HepG2 (cell line): ENCODE measurements around the gene EPB41L2. TPM values are rescaled to one million over a fixed set of nuclear protein-coding genes. Genes with fewer than 3 reads are reported as not detected.

ENCODE experiments used
- DRAP1 ChIP-seq: IDR thresholded peaks from 2 replicates; pipeline ENCODE4 v1.6.1; 2016; ENCODE audit warnings: missing genetic modification reagents, missing compliant biosample characterization
- HNF1A ChIP-seq, 2 experiments: sonication (generic) in 1 of 2; formaldehyde crosslinking in 1 of 2; IDR thresholded peaks; 2 replicates each; pipeline versions ENCODE4 v1.4.0 to v1.6.1; 2016 to 2020; ENCODE audit warnings: borderline replicate concordance in 1 of 2, low read depth in 1 of 2, mild to moderate bottlenecking in 1 of 2, missing genetic modification reagents in 1 of 2
- IRF1 ChIP-seq: sonication (generic); formaldehyde crosslinking; IDR thresholded peaks from 2 replicates; pipeline ENCODE4 v1.4.0; 2020; ENCODE audit warnings: low read depth, mild to moderate bottlenecking, missing genetic modification reagents
- MED13 ChIP-seq: sonication (generic); formaldehyde crosslinking; IDR thresholded peaks from 2 replicates; pipeline ENCODE4 v1.5.0; 2020; ENCODE audit warnings: missing genetic modification reagents
- NFRKB ChIP-seq: fragments of 450-650 bp; IDR thresholded peaks from 2 replicates; pipeline ENCODE4 v1.6.1; 2017
- NR2F1 ChIP-seq, 2 experiments: fragments of 450-650 bp in 1 of 2; formaldehyde crosslinking in 1 of 2; IDR thresholded peaks; 2 replicates each; pipeline versions ENCODE4 v1.5.0 to v1.6.1; 2016 to 2020; ENCODE audit warnings: mild to moderate bottlenecking in 1 of 2, missing compliant biosample characterization in 1 of 2, missing genetic modification reagents in 1 of 2, moderate library complexity in 1 of 2
- SMC3 ChIP-seq: IDR thresholded peaks from 2 replicates; pipeline ENCODE4 v1.6.1; 2011; ENCODE audit warnings: low read length, improper control_type of control experiment
- ZBTB44 ChIP-seq: sonication (generic); formaldehyde crosslinking; IDR thresholded peaks from 2 replicates; pipeline ENCODE4 v1.4.0; 2020; ENCODE audit warnings: missing genetic modification reagents
- ZGPAT ChIP-seq: IDR thresholded peaks from 2 replicates; pipeline ENCODE4 v1.6.1; 2016; ENCODE audit warnings: mild to moderate bottlenecking
- ZMAT5 ChIP-seq: sonication (generic); formaldehyde crosslinking; IDR thresholded peaks from 2 replicates; pipeline ENCODE4 v1.5.0; 2020; ENCODE audit warnings: mild to moderate bottlenecking, low read depth, missing genetic modification reagents, borderline replicate concordance
- ZNF441 ChIP-seq: sonication (generic); formaldehyde crosslinking; IDR thresholded peaks from 2 replicates; pipeline ENCODE4 v1.7.0; 2021; ENCODE audit warnings: missing genetic modification reagents, borderline replicate concordance
- ZNF496 ChIP-seq: sonication (generic); formaldehyde crosslinking; IDR thresholded peaks from 2 replicates; pipeline ENCODE4 v1.8.1; 2023; ENCODE audit warnings: mild to moderate bottlenecking, moderate library complexity, missing genetic modification reagents; ENCODE audit not compliant: insufficient replicate concordance
- ZNF746 ChIP-seq: sonication (generic); formaldehyde crosslinking; IDR thresholded peaks from 2 replicates; pipeline ENCODE4 v1.8.0; 2022; ENCODE audit warnings: mild to moderate bottlenecking, missing genetic modification reagents
- ZNF775 ChIP-seq: sonication (generic); formaldehyde crosslinking; IDR thresholded peaks from 2 replicates; pipeline ENCODE4 v1.4.0; 2020; ENCODE audit warnings: missing genetic modification reagents, mild to moderate bottlenecking, moderate library complexity, borderline replicate concordance
- ZSCAN29 ChIP-seq: sonication (generic); formaldehyde crosslinking; conservative IDR thresholded peaks from 2 replicates; pipeline ENCODE4 v1.4.0; 2020; ENCODE audit warnings: mild to moderate bottlenecking, missing genetic modification reagents
- ZSCAN31 ChIP-seq: sonication (generic); formaldehyde crosslinking; IDR thresholded peaks from 2 replicates; pipeline ENCODE4 v1.5.0; 2020; ENCODE audit warnings: low read depth, mild to moderate bottlenecking, missing genetic modification reagents
- ZZZ3 ChIP-seq: sonication (generic); formaldehyde crosslinking; IDR thresholded peaks from 2 replicates; pipeline ENCODE4 v1.4.0; 2020; ENCODE audit warnings: missing genetic modification reagents, mild to moderate bottlenecking, borderline replicate concordance
- polyA plus RNA-seq, 8 experiments: library from polyadenylated mRNA; depleted of rRNA in 3 of 8; stranded (reverse) in 7 of 8; unstranded in 1 of 8; fragments of >200 nt; fragmentation: Illumina TruSeq in 4 of 8; extraction: Trizol in 4 of 8; gene quantifications; 2 replicates each; pipeline versions ENCODE4 v1.2.1 to v1.2.3, GENCODE V29; 2011 to 2016; ENCODE audit warnings: low read depth in 4 of 8, missing spikeins in 1 of 8, mixed read lengths in 1 of 8; ENCODE audit not compliant: insufficient read depth in 1 of 8
- total RNA-seq, 5 experiments: library from RNA; depleted of rRNA; stranded (reverse); fragments of >200 nt; fragmentation: Illumina TruSeq; extraction: Trizol; gene quantifications; 2 replicates each; pipeline ENCODE4 v1.2.3, GENCODE V29; 2016; ENCODE audit warnings: low read depth in 1 of 5

The EPB41L2 gene
- total and polyA plus RNA-seq, 2 of the 13 experiments (the other 11 are each of a cell fraction or from before 2014, with no cell fraction given) = 41.7 to 56.4 TPM

GRCh38 chr6:130827247-130828149, 235.5 kb downstream of the EPB41L2 start, which contains the start of gene SMLR1 (continued):
- TF ChIP-seq IRF1 (CRISPR knock-in tag) = 0 out of 2 replicates have a peak, but pooled peaks have one; percentile 37
- no peak for TF ChIP-seq NFRKB
- peak; percentile 98 for TF ChIP-seq DRAP1 (CRISPR knock-in tag)
- TF ChIP-seq ZBTB44 (CRISPR knock-in tag) = no peak
- TF ChIP-seq MED13 (CRISPR knock-in tag) = peak; percentile 91; the same call in 1 of the 2 replicates
- TF ChIP-seq ZNF441 (CRISPR knock-in tag) = no peak; the same call in 1 of the 2 replicates
- TF ChIP-seq ZSCAN31 (CRISPR knock-in tag) = peak; percentile 67; the same call in 1 of the 2 replicates
- TF ChIP-seq ZMAT5 (CRISPR knock-in tag) = no peak
- peak; percentile 24; the same call in 1 of the 2 replicates for TF ChIP-seq SMC3
- peak; percentile 71 for TF ChIP-seq ZGPAT (CRISPR knock-in tag)
- TF ChIP-seq ZNF496 (CRISPR knock-in tag) = no peak
- TF ChIP-seq ZZZ3 (CRISPR knock-in tag) = no peak
- no peak; the same call in 1 of the 2 replicates for TF ChIP-seq ZNF775 (CRISPR knock-in tag)
- TF ChIP-seq NR2F1 (CRISPR knock-in tag; IDR thresholded peaks at IDR 0.05) = no peak
- peak; percentile 46; the same call in 1 of the 2 replicates for TF ChIP-seq ZSCAN29 (CRISPR knock-in tag)
- TF ChIP-seq HNF1A (IDR thresholded peaks at IDR 0.05; ENCODE audit: low read depth) = peak; percentile 86
- TF ChIP-seq HNF1A (CRISPR knock-in tag; IDR thresholded peaks at IDR 0.05; ENCODE audit: borderline replicate concordance) = peak; percentile 93
- TF ChIP-seq ZNF746 (CRISPR knock-in tag) = no peak; the same call in 1 of the 2 replicates
